Measurements from ENCODE around the gene PLXND1. TPM values are rescaled to one million over a fixed set of nuclear protein-coding genes. Genes with fewer than 3 reads are reported as not detected.

Gene PLXND1
- total RNA-seq, 1 experiment from 2014 or later = 47.3 TPM

DNA sequence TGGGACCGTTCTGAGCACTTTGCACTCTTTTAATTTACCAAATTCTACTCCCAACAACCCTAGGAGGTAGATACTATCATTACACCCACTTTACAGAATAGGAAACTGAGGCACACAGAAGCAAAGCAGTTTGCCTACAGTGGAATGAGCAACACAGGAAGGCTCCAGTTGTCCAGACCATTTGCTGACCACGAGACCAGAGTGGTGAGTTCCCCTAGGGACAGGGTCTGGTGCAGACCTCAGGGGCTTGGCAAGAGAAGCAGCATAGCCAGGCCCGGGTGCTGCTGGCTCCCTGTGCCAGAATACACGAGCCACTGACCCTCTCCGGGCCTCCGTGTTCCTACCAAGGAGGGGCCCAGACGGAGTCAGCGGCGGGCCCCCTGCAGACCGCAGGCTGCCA is 26.5 kb downstream of the PLXND1 start:
- no TSS peak for BruUV-seq (replicated peaks)
- TF ChIP-seq POLR2A (IDR thresholded peaks at IDR 0.05; ENCODE audit: borderline replicate concordance, extremely low read depth, insufficient read depth, insufficient read length) = no peak
- TF ChIP-seq REST (IDR thresholded peaks at IDR 0.05; ENCODE audit: low read depth) = no peak
- no peak for TF ChIP-seq FOSL1 (IDR thresholded peaks at IDR 0.05; ENCODE audit: low read depth)
- TF ChIP-seq JUND (IDR thresholded peaks at IDR 0.05) = no peak
- no peak for TF ChIP-seq SP1 (IDR thresholded peaks at IDR 0.05; ENCODE audit: low read depth)
- no peak for TF ChIP-seq SIN3A (IDR thresholded peaks at IDR 0.05; ENCODE audit: low read depth)
- TF ChIP-seq, protein P1, sequence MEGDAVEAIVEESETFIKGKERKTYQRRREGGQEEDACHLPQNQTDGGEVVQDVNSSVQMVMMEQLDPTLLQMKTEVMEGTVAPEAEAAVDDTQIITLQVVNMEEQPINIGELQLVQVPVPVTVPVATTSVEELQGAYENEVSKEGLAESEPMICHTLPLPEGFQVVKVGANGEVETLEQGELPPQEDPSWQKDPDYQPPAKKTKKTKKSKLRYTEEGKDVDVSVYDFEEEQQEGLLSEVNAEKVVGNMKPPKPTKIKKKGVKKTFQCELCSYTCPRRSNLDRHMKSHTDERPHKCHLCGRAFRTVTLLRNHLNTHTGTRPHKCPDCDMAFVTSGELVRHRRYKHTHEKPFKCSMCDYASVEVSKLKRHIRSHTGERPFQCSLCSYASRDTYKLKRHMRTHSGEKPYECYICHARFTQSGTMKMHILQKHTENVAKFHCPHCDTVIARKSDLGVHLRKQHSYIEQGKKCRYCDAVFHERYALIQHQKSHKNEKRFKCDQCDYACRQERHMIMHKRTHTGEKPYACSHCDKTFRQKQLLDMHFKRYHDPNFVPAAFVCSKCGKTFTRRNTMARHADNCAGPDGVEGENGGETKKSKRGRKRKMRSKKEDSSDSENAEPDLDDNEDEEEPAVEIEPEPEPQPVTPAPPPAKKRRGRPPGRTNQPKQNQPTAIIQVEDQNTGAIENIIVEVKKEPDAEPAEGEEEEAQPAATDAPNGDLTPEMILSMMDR (IDR thresholded peaks at IDR 0.05 in 2 of 3, conservative IDR thresholded peaks at IDR 0.05 in 1 of 3; ENCODE audit: borderline replicate concordance in 1 of 3, insufficient read depth in 1 of 3, low read depth in 2 of 3, low read length in 2 of 3) = no peak
- no peak for TF ChIP-seq ATF3 (IDR thresholded peaks at IDR 0.05)
- no peak for TF ChIP-seq TCF7L2 (IDR thresholded peaks at IDR 0.05; ENCODE audit: borderline replicate concordance, extremely low read depth, insufficient read depth, insufficient read length)
- TF ChIP-seq EZH2 (IDR thresholded peaks at IDR 0.05) = no peak
- no peak for TF ChIP-seq EZH2phosphoT487 (IDR thresholded peaks at IDR 0.05; ENCODE audit: borderline replicate concordance)
- TF ChIP-seq CBX3 (IDR thresholded peaks at IDR 0.05; ENCODE audit: low read depth) = no peak
- no peak for TF ChIP-seq POLR2AphosphoS5 (IDR thresholded peaks at IDR 0.05; ENCODE audit: low read depth, low read length)
- no peak for TF ChIP-seq ZBTB33 (IDR thresholded peaks at IDR 0.05; ENCODE audit: extremely low read depth, insufficient replicate concordance, low read length)
- no peak for TF ChIP-seq RAD21 (IDR thresholded peaks at IDR 0.05; ENCODE audit: low read depth)
- TF ChIP-seq ZNF274 (IDR thresholded peaks at IDR 0.05; ENCODE audit: low read depth, low read length) = no peak
- TF ChIP-seq, protein P2, sequence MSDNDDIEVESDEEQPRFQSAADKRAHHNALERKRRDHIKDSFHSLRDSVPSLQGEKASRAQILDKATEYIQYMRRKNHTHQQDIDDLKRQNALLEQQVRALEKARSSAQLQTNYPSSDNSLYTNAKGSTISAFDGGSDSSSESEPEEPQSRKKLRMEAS (IDR thresholded peaks at IDR 0.05) = no peak
- no peak for TF ChIP-seq CEBPB (IDR thresholded peaks at IDR 0.05; ENCODE audit: low read depth)
- POLR2A ChIA-PET = no interaction called here

More for the DNA sequence above, 26.5 kb downstream of the PLXND1 start:
- Histone ChIP-seq H3K79me2 (ENCODE audit: insufficient read depth, low read length) (no peaks in the 10 kb centered on the region), H2AFZ (ENCODE audit: low read depth, low read length, poor library complexity, severe bottlenecking) (no peak overlapping the region), H3K36me3 (ENCODE audit: control insufficient read depth in 1 of 2, insufficient read depth in 2 of 2, low read length in 2 of 2) (no peaks in the 10 kb centered on the region; a peak in 1 of 4 replicates), H3K27me3 (ENCODE audit: insufficient read depth, low read length) (no peaks in the 10 kb centered on the region), H3K27ac (ENCODE audit: low read depth, low read length) (no peak overlapping the region), H3K4me1 (ENCODE audit: control insufficient read depth in 1 of 2, insufficient read depth in 2 of 2, low read length in 2 of 2) (no peaks in the 10 kb centered on the region), H3K4me2 (ENCODE audit: low read length) (no peak overlapping the region), H3K4me3 (replicated peaks in 1 of 2; ENCODE audit: low read depth in 1 of 2, low read length in 2 of 2) (no peak overlapping the region), H3K9me3 (ENCODE audit: control insufficient read depth in 1 of 2, insufficient read depth in 1 of 2, low read depth in 1 of 2, low read length in 2 of 2) (no peaks in the 10 kb centered on the region), H3K9me2 (ENCODE audit: insufficient read depth) (no peaks in the 10 kb centered on the region), H4K20me1 (ENCODE audit: insufficient read depth) (no peaks in the 10 kb centered on the region), H3K9ac (ENCODE audit: low read length) (no peak overlapping the region)
- RAD21 ChIA-PET (ENCODE audit: low non-redundant PET in 1 of 2, low total read pairs in 2 of 2, uncharacterized antibody in 2 of 2, unreplicated experiment in 2 of 2) = no interaction called here
- intact Hi-C loops (cut with micrococcal nuclease) = no loop called here
- ATAC-seq (no peak), DNase-seq (ENCODE audit: low read depth, low spot score) (no peak)
- CTCF ChIA-PET = no interaction called here

Measured in HCT116 (cell line).